ENCODE measurements around the gene FRY.

FRY gene

DNA sequence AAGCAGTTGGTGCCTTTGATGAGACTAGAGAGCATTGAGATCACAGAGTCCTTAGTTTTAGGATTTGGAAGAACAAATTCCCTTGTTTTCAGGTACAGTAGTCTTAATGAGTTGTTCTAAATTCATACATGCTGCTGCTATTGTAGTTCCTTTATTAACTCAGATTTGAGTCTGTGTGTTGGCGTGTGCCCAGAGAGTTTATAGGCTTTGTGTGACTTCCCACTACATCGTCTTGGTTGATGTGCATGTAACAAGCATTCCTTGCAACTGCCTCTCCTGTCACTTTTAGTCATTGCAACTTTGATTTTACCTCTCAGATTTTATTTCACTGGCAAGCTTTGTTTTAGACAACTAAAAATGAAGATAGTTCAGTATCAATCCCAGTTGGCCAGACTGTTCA, 148.1 kb downstream of the FRY start:
- no peak for DNase-seq

DNA sequence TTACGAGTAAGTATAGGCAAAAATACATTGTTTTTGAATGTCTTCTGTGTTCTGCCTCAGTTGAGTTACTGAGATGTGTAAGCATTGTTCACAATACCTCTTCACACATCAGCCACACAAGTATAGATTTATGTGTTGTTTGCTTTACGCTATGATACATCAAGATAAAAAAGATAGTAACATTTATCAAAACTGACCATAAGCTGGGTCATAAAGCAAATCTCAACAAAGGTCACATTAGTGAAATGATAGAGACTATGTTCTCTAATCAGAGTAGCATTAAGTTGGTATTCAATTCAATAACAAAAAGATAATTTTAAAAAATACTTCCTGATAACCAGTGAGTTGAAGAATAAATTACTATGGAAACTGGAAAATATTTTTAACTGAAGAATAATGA, 156.1 kb downstream of the FRY start:
- DNase-seq = no peak

DNA sequence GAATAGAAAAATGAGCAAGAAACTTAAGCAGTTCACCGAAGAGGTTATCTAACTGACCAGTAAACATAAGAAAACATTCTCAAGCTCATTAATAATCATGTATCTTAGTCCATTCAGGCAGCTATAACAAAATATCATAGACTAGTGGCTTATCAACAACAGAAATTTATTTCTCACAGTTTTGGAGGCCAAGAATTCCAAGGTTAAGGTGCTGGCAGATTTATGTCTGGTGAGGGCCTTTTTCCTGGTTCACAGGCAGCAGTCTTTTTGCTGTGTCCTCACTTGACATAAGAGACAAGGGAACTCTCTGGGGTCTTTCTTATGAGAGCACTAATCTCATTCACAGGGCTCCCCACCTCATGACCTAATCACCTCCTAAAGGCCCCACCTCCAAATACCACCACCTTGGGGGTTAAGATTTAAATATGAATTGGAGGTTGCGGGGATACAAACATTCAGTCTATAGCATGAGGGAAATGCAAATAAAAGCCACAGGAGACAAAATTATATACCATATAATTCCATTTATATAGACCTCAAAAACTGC, 160.0 kb downstream of the FRY start:
- DNase-seq = no peak

DNA sequence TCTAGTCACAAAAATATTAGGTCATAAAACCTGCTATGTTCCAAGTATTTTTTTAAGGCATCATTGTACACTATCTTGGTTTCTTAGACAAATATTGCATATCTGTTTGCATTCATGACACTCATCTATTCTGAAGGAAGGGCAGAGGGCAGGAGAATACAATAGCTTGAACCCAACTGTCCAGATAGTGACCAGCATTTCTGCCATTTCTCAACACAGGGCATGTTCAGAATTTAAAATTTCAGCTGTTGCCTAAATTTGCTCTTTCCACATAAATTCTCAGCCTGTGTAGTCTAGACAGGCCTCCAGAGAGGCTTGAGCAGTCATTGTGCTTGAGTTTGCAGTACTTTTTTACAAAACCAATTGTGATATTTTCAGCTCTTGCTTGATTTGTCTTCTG, 164.1 kb downstream of the FRY start:
- no peak for DNase-seq

DNA sequence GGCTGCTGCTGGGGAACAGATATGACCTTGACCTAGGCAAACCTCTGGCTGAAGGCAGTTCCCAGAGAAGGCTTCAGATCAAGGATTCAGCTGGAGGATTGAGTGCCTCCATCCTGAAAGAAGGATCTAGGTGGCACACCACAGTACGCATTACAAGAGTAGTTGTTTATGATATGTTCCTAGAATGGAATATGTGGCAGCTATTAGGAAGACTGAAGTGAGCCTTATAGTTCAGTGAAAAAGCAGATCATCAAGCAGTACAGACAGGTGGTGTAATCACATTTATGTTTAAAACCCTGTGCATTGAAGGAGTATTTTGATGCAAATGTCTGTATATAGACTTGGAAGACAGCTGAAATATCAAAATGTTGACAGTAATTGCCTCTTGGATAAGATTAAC, 167.6 kb downstream of the FRY start:
- no peak for DNase-seq

DNA sequence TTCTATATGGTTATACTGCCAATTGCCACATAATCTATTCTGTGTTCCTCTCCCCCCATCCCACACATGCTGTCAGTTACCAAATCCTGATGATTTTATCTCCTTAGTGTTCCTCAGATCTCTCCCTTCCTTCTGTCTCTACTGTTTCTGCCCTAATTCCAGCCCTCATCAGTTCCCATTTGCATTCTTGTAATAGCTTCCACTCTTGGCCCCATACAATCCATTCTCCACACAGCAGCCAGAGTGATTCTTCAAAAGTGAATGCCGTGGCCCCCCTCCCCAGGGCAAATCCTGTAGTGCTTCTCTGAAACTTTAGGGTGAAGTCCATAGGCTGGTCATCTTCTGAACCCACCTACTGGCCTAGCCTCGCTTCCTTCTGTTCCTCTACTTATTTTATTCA, 169.2 kb downstream of the FRY start:
- no peak for DNase-seq

DNA sequence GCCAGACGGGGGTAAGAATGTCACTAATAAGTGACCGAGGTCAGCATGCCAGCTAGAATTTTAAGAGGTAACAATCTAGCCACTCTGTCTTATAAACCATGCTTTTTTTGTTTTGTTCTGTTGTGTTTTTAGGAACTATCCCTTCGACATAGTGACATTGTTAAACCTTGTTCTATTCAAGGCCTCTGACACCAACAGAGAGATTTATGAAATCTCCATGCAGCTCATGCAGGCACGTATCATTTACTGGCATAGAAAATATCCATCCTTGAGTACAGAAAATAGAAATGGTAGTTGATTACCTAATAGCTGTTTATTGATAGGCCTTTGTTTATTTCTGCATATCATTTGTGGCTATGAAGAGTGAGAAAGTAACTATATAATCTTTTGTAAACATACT, 170.2 kb downstream of the FRY start:
- no peak for DNase-seq

DNA sequence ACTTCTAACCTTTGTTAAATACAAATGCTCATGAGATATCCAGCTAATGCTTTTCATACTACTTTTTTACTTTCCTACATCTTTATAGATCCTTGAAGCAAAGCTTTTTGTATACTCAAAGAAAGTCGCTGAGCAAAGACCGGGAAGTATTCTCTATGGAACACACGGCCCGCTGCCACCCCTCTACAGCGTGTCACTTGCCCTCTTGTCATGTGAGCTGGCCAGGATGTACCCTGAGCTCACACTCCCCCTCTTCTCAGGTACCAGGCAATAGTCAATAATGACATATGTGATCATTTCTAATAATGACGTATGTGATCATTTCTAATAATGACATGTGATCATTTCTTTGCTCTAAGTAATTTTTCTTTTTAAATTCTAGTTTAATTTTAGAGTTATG, 170.7 kb downstream of the FRY start:
- DNase-seq = no peak

DNA sequence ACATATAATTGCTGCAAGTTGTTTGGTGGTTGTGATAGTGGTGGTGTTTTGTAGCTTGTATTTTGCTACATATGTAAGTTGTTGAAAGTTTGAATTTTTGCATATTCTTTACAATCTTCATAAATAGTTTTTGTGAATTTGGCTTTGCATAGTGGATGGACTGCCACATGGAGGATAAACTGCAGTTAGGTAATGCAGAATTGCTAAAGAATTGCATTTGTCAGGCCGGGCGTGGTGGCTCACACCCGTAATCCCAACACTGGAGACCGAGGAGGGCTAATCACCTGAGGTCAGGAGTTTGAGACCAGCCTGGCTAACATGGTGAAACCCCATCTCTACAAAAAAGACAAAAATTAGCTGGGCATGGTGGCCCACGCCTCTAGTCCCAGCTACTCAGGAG, 171.6 kb downstream of the FRY start:
- no peak for DNase-seq

DNA sequence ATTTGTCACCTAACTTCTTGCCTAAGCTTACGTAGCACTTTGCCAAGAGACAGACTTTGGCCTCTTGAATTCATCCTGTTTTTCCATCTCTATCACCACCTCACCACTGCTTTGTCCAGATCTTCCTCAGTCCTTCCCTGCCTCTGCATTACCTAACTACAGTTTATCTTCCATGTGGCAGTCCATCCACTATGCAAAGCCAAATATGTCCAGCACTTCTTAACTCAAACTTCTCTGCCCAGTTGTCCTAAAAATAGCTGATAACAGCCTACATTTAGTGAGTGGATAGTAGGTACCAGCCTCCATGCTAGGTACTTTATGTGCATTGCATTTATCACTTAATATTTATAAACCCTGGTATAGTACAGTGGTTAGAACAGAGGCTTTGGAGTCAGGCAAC, 172.2 kb downstream of the FRY start:
- no peak for DNase-seq

DNA sequence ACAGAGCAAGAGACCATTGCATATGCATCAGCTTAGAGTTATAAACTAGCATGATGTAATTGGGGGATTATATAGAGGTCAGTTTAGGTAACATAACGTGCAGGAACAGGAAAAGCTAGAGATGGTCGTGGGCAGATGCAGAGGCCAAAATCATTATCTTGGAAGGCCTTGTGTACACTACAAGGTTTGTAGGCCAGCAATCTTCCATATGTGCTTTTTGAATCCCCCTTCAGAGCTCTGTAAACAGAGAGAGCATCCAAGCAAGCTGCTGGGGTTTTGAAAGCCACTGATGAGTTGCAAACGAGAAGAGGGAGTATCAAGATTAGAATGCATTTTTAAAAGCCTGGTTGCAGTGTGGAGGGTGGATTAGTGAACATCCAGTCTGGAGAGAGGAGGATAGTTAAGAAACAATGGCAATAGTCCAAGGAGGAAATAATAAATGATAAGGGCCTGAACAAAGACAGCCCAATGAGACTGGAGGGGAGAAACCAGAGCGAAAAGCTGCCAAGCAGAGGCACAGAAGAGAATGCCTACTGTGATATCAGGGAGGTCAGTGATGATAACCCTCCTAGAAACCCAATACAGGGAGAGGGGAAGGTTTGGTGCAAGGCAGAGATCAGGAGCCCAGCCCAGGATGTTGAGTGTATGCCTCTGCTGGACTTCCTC, 174.0 kb downstream of the FRY start:
- no peak for DNase-seq

DNA sequence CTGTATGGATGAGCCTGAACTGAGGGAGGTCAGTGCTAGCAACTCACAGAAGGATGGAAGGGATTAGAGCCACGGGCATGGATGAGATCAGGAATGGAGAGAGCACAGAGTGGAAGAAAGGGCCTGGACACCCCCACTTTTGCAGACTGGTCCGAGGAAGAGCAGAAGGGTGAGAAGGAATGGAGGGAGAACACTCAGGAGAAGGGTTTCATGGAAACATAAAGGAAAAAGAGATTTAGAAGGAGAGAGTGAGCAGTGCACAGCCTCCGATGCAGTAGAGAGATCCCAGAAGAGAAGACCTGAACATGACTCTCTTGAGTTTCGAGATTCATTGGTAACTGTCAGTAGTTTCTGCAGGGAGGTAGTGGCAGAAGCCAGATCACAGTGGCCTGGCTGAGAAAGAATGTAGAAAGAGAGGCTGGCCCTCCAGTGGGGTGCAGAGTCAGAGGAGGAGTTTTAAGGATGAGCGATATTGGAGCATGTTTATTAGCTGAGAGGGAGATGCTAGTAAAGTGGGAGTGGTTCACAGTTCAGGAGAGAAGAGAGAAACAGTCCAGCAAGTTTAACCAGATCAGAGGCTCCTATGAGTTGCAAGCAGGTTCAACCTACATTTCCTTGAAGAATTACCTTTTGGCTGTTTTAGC, 174.6 kb downstream of the FRY start:
- no peak for DNase-seq

DNA sequence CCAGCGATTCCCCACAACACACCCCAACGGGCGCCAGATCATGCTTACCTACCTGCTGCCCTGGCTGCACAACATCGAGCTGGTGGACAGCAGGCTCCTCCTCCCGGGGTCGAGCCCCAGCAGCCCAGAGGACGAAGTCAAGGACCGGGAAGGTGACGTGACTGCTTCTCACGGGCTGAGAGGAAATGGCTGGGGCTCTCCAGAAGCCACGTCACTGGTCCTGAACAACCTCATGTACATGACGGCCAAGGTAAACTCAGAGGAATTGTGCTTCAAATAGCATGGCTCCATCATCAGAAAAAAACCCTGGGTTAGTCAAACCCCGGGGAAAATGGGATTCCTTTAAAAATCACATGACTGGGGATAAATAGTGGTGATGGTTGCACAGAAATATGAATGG, 177.3 kb downstream of the FRY start:
- DNase-seq = no peak

DNA sequence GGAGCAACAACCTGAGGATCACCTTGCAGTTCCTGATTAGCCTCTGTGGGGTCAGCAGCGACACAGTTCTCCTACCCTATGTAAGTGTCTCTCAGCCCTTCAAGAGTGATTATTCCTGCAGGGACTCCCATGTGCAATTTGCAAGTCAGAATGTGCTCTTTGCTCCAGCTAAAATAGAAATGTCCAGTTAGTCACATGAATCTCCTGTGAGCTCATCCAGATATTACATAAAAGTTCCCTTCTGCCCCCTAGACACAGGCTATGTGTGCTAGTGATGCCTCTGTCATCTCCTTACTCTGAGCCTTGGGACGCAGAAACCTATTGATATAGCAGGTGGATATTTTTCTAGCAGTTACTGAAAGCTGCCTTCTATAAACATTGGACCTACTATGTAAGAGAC, 178.1 kb downstream of the FRY start:
- DNase-seq = no peak

DNA sequence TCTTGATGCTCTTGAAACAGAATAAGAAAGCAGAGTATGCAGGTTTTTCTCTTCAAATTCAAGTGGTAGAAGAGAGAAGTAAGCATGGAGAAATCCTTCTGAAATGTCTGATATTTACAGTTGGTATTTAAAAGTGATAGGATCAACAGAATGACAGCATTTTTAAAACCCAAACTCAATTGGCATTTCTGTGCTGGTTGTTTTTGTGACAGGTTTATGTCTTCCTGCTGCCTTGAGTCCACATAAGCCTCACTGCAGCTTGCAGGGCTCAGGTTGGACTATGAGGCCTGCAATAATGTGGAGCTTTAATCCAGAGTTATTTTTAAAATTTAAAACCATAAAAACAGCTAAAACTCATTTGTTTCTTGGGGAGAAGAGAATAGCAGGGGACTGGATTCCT, 178.5 kb downstream of the FRY start:
- DNase-seq = no peak

DNA sequence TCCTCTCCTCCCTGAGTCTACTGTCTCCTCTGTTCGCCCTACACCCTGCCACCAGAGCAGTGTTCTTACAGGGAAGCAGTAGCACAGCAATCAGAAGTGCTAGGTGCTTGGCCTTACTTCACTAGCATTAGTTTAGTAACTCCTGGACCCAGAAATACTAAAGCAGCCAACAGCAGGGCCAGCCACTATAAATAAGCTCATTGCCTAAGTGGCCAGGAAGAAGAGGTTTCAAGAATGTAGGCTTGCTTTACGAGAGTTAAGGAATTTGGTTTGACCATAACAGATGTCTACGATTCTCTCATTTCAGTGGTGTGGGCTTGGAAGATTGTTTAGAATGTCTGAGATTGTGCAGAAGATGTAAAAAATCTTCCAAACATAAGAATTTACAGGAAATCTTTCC, 180.2 kb downstream of the FRY start:
- DNase-seq = no peak

DNA sequence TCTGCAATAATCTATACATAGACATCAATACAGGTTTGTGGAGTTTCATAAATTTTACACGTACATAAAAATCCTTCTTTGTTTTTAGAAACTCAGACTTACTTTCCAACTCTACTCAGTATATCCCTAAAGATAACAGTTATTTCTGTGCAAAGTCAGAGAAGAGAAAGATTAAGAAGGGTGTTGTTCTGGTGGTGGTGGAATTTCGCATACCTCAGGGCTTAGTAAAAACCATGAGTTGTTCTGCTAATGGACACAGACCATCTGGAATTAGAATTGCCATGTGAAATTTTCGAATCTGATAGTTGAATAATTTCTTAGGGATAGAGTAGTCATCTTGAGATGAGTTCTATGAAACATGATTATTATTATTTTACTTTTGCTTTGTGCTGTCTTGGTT, 180.8 kb downstream of the FRY start:
- no peak for DNase-seq

DNA sequence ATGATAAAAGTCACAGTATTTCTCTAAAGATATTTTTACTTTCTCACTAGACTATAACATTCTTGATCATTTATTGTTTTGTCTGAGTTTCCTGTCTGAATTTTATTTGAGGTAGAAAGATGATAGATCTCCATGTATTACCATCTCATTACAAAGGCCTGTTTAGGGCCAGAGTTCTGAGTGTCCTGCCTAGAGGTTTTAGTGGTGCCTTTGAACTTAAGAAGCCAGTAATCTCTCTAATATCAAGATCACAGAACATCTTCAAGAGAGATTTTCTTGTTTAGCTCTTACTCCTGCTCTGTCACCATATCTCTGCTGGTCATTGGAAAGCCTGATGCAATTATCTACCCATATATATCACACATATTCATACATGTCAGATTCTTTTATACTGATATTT, 182.1 kb downstream of the FRY start:
- DNase-seq = no peak

DNA sequence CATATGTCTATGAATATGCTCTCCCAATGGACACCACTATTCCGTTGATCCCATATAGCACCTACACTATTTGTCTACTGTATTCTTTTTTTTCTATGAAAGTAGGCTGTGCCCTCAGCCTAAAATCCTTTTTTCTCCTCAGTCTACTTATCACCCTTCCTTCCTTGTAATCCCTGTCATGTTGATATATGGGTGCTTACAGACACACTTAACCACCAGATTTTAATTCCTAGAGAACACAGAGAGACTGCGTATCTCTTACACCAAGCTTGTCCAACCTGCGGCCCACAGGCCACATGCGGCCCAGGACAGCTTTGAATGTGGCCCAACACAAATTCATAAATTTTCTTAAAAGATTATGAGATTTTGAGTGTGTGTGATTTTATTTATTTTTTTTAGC, 182.5 kb downstream of the FRY start:
- no peak for DNase-seq

DNA sequence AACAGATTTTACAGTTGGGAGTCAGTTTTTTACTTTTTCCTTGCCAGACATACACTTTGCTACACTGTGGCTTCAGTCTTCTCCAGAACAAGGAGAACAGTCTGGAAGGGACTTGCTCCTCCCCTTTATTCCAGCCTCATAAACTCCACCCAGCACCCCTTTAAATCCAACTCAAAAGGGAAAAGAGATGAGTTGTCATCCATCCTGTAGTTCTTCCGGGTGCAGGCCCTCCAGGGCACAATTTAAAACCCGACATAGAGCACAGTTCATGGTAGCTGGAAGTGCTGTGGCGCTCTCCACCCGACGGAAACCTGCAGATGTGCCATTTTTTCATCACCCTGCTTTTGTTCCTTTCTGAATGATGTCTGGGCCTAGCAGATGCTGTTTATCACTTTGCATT, 184.7 kb downstream of the FRY start:
- DNase-seq = no peak

DNA sequence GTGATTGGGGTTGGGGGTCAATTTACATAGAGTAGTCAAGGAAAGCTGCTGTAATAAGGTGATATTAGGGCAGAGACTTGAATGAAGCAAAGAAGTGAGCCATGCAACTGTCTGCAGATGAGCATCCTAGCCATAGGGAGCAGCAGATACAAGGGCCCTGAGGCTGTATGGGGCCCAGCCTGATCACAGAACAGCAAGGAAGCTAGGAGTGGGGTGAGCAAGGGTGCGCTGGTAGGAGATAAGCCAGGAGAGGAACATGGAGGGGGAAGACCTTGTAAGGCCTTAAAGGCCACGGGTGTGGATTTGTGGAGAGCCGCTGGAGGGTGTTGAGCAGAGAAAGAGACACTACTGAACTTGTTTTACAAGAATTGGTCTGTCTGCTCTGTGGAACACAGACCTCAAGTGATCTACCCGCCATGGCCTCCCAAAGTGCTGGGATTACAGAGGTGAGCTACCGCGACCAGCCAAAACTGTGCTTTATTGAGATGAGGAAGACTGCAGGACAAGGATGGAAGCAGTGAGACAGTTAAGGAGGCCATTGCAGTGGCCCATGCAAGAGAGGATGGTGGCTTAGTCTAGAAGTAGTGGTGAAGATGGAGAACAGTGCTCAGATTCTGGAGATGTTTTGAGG, 190.6 kb downstream of the FRY start:
- DNase-seq = no peak

DNA sequence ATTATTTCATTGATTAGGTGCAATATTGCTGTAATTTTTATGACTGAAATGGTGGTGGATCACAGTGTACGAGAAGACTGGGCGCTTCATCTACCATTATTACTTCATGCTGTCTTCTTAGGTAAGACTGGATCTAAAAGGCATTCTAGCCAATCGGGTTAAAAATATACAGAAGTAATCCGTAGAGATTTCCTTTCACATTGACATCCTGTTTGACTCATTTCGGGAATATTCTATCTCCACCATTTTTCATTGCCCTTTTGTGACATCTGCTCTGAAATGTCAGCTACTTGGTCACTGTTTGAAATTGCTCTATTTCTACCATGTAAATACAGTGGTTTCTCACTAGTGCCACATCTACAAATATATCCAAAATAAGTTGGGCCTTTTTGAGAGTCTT, 193.3 kb downstream of the FRY start:
- no peak for DNase-seq

DNA sequence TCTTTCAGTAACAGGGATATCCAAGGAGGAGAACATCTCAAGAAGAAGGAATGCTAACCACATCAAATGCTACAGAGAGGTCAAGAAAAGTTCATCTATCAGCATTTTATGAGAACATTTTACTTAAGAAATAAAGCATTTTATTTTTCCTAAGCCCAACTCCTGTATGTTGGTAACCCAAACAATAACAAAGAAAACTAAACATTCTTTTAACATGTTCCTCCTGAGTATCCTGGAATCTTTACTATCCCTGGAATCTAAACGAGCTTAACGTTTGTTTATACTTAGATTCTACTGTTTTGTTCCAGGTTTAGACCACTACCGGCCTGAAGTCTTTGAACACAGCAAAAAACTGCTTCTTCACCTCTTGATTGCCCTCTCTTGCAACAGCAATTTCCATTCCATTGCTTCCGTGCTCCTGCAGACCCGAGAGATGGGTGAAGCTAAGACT, 193.9 kb downstream of the FRY start:
- DNase-seq = no peak

DNA sequence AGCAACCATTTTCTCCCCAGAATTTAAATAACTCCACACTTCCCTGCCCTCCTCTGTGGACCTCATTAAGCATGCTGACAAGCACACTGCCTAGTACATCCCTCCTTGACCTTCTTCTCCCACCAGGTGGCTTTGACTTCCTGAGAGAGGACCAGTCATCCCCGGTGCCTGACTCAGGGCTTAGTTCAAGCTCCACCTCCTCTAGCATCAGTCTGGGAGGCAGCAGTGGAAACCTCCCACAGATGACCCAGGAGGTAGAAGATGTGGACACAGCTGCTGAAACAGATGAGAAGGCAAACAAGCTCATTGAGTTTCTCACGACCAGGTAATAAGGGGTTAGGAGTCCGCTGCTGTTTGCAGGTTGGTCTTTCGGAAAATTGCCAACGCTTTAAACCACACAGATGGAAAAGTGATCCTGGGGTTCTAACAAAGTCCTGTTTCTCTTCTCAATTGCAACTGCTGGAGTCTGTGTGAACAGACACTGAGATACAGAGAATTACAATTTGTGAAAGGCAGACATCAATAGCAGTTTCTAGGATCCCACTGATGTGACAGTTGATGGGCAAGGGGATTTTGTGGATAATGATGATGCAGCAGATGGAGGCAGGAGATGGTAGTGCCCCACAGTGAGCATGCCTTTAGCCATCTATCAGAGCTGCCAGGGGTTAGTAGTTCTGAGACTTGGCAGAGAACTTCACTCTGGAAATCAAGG, 196.9 kb downstream of the FRY start:
- DNase-seq = no peak

Data from right hindlimb (tissue), 1 donor.